Neural cell (in vitro differentiated cells): Measurements from ENCODE around the gene PRRC2B. TPM values are rescaled to one million over a fixed set of nuclear protein-coding genes. Genes with fewer than 3 reads are reported as not detected.

Source experiments
- H2AFZ ChIP-seq: fragments of 200-600, 300-800 bp; sonication (generic), shearing (Covaris generic); 2 replicates; pipeline ENCODE4 v1.6.0; 2014; ENCODE audit warnings: low read depth, mild to moderate bottlenecking, antibody characterized with exemption, low read length, moderate library complexity
- H3F3A ChIP-seq: fragments of 200-600 bp; shearing (Covaris generic); 2 replicates; pipeline ENCODE4 v1.6.1; 2016; ENCODE audit warnings: mild to moderate bottlenecking, moderate library complexity, mixed read lengths, antibody characterized with exemption, low read length; ENCODE audit not compliant: insufficient read depth, poor library complexity, severe bottlenecking
- H3K27ac ChIP-seq: fragments of 200-600, 300-800 bp; sonication (generic), shearing (Covaris generic); 2 replicates; pipeline ENCODE4 v1.5.1; 2014; ENCODE audit warnings: mild to moderate bottlenecking, low read length, moderate library complexity
- H3K27me3 ChIP-seq: fragments of 300-800, 200-600 bp; sonication (generic), shearing (Covaris generic); 2 replicates; pipeline ENCODE4 v1.6.0; 2014; ENCODE audit warnings: mild to moderate bottlenecking, low read depth, low read length, moderate library complexity; ENCODE audit not compliant: insufficient read depth
- H3K36me3 ChIP-seq: fragments of 300-800, 200-600 bp; sonication (generic), shearing (Covaris generic); 2 replicates; pipeline ENCODE4 v1.5.1; 2014; ENCODE audit warnings: mild to moderate bottlenecking, antibody characterized with exemption, low read length, moderate library complexity; ENCODE audit not compliant: insufficient read depth
- H3K4me2 ChIP-seq: fragments of 300-800, 200-600 bp; sonication (generic), shearing (Covaris generic); 2 replicates; pipeline ENCODE4 v1.6.0; 2014; ENCODE audit warnings: mild to moderate bottlenecking, low read length
- H3K4me3 ChIP-seq: fragments of 300-800, 200-600 bp; sonication (generic), shearing (Covaris generic); 2 replicates; pipeline ENCODE4 v1.5.1; 2014; ENCODE audit warnings: mild to moderate bottlenecking, low read length, moderate library complexity
- H3K79me2 ChIP-seq: fragments of 200-600 bp; shearing (Covaris generic); replicated peaks from 2 replicates; pipeline ENCODE4 v1.6.0; 2014; ENCODE audit warnings: mild to moderate bottlenecking, low read length, moderate library complexity; ENCODE audit not compliant: insufficient read depth
- H3K9ac ChIP-seq: fragments of 300-800, 200-600 bp; sonication (generic), shearing (Covaris generic); 2 replicates; pipeline ENCODE4 v1.6.1; 2016; ENCODE audit warnings: mild to moderate bottlenecking, low read length, mixed read lengths
- H3K9me2 ChIP-seq: fragments of 200-600 bp; shearing (Covaris generic); 2 replicates; pipeline ENCODE4 v1.6.1; 2016; ENCODE audit warnings: mild to moderate bottlenecking, low read length, mixed read lengths; ENCODE audit not compliant: insufficient read depth
- H3K9me3 ChIP-seq: fragments of 200-600, 300-800 bp; sonication (generic), shearing (Covaris generic); 2 replicates; pipeline ENCODE4 v1.6.1; 2016; ENCODE audit warnings: mild to moderate bottlenecking, mixed run types, low read length, moderate library complexity, mixed read lengths
- H4K20me1 ChIP-seq: fragments of 200-600 bp; shearing (Covaris generic); 2 replicates; pipeline ENCODE4 v1.6.1; 2016; ENCODE audit warnings: mild to moderate bottlenecking, mixed run types; ENCODE audit not compliant: insufficient read depth
- CTCF ChIP-seq: fragments of 450-650 bp; IDR thresholded peaks from 2 replicates; pipeline ENCODE4 v1.5.1; 2014; ENCODE audit warnings: antibody characterized with exemption, mild to moderate bottlenecking, moderate library complexity; ENCODE audit not compliant: poor library complexity, severe bottlenecking
- EP300 ChIP-seq: fragments of 450-650 bp; conservative IDR thresholded peaks from 2 replicates; pipeline ENCODE4 v1.6.1; 2014; ENCODE audit warnings: antibody characterized with exemption, mild to moderate bottlenecking, moderate library complexity; ENCODE audit not compliant: poor library complexity, severe bottlenecking
- EZH2 ChIP-seq: fragments of 200-600, 300-800 bp; shearing (Covaris generic), sonication (generic); IDR thresholded peaks from 2 replicates; pipeline ENCODE4 v1.6.1; 2014; ENCODE audit warnings: antibody characterized with exemption, low read length, borderline replicate concordance, mild to moderate bottlenecking; ENCODE audit not compliant: insufficient read depth, poor library complexity, severe bottlenecking
- MXI1 ChIP-seq: fragments of 450-650 bp; conservative IDR thresholded peaks from 2 replicates; pipeline ENCODE4 v1.6.1; 2014; ENCODE audit warnings: antibody characterized with exemption, mild to moderate bottlenecking; ENCODE audit not compliant: poor library complexity, severe bottlenecking
- POLR2AphosphoS5 ChIP-seq: IDR thresholded peaks from 2 replicates; pipeline ENCODE4 v1.6.1; 2012
- RAD21 ChIP-seq: fragments of 450-650 bp; conservative IDR thresholded peaks from 2 replicates; pipeline ENCODE4 v1.6.1; 2014; ENCODE audit warnings: antibody characterized with exemption, mild to moderate bottlenecking, moderate library complexity
- REST ChIP-seq: IDR thresholded peaks from 2 replicates; pipeline ENCODE4 v1.6.1; 2012; ENCODE audit warnings: borderline replicate concordance
- SMC3 ChIP-seq: fragments of 450-650 bp; conservative IDR thresholded peaks from 2 replicates; pipeline ENCODE4 v1.6.1; 2014; ENCODE audit warnings: antibody characterized with exemption, mild to moderate bottlenecking, moderate library complexity; ENCODE audit not compliant: poor library complexity
- TAF1 ChIP-seq: IDR thresholded peaks from 2 replicates; pipeline ENCODE4 v1.6.1; 2012; ENCODE audit warnings: low read depth
- polyA plus RNA-seq: library from polyadenylated mRNA; depleted of rRNA; stranded (reverse); fragments of >200 nt; gene quantifications from 2 replicates; pipeline ENCODE4 v1.2.3, GENCODE V29; 2014

Gene PRRC2B
- polyA plus RNA-seq, 1 donor from 2014 or later, result 89.5 TPM

GRCh38 chr9:131426545-131426944, 32.7 kb downstream of the PRRC2B start:
- H3K27me3 ChIP-seq, result no peaks in the 10 kb centered on the region
- TF ChIP-seq EZH2 (no peak), TAF1 (no peak), SMC3 (no peak), REST (no peak), RAD21 (no peak), CTCF (no peak), MXI1 (no peak), POLR2AphosphoS5 (no peak), EP300 (no peak)
- no peak overlapping the region for H3K4me3 ChIP-seq
- no peak overlapping the region for H3K9ac ChIP-seq
- H3K27ac ChIP-seq, result no peak overlapping the region
- H3K79me2 ChIP-seq, result peaks cover 87% of the 10 kb centered on the region
- H3F3A ChIP-seq, result no peaks in the 10 kb centered on the region
- H3K9me2 ChIP-seq, result no peaks in the 10 kb centered on the region
- H3K36me3 ChIP-seq, result no peaks in the 10 kb centered on the region
- H3K4me2 ChIP-seq, result no peak overlapping the region
- no peaks in the 10 kb centered on the region for H3K9me3 ChIP-seq
- H4K20me1 ChIP-seq, result peaks cover 40% of the 10 kb centered on the region
- no peak overlapping the region for H2AFZ ChIP-seq

DNA sequence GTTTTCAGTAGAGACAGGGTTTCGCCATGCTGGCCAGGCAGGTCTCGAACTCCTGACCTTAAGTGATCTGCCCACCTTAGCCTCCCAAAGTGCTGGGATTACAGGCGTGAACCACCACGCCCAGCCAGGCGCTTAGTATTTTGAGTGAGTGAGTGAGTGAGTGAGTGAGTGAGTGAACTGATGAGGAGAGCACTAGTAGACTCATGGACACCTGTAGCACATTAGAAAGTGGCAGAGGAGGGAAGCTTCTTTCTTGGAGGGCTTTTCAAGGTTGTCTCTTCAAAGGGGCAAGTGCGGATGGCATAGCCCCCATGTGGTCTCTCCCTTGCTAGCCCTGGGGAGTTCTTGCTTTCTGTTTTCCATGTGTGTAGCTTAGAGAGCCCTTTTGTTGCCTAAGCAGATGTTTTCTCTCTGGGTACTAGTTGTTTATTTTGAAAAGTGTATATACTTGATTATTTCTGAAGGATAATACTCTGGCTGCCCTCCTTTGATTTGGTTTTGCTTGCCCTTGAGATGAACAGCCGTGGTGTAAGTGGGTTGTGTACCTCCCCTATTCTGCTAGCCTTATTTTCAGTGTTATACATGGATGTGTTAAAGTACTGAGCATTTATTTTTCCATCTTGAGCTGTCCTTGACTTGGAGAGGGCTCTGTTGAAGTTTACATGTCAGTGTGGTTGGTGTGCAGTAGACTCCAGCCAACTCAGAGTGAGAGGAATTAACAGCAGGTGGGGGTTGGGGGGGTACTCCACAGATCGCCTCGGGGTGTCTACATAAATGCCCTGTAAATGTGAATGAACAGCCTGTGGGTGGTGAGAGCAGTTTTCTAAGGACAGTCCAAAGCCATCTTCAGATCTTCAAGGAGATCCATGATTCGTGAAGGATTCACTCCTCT, 35.5 kb downstream of the PRRC2B start:
- no peaks in the 10 kb centered on the region for H3K9me3 ChIP-seq
- peaks cover 65% of the 10 kb centered on the region for H3K79me2 ChIP-seq
- no peaks in the 10 kb centered on the region for H3K36me3 ChIP-seq
- no peaks in the 10 kb centered on the region for H3K9me2 ChIP-seq
- no peak overlapping the region for H3K27ac ChIP-seq
- no peak for TF ChIP-seq EZH2
- no peak for TF ChIP-seq POLR2AphosphoS5
- TF ChIP-seq TAF1, result no peak
- no peak for TF ChIP-seq EP300
- TF ChIP-seq SMC3, result no peak
- no peak for TF ChIP-seq MXI1
- no peak for TF ChIP-seq REST
- no peak for TF ChIP-seq CTCF
- no peak for TF ChIP-seq RAD21
- no peaks in the 10 kb centered on the region for H3K27me3 ChIP-seq
- H3K9ac ChIP-seq, result no peak overlapping the region
- H3F3A ChIP-seq, result no peaks in the 10 kb centered on the region
- H3K4me2 ChIP-seq, result no peak overlapping the region
- no peak overlapping the region for H2AFZ ChIP-seq
- H4K20me1 ChIP-seq, result peaks cover 25% of the 10 kb centered on the region
- H3K4me3 ChIP-seq, result no peak overlapping the region
